CD1c-positive myeloid dendritic cell (primary cell): ENCODE measurements around the gene OTUD5.

ENCODE experiments used
- DNase-seq: peaks from one replicate; pipeline ENCODE4 v3.0.0-alpha.2; 2016; ENCODE audit errors: extremely low spot score

OTUD5 gene

DNA sequence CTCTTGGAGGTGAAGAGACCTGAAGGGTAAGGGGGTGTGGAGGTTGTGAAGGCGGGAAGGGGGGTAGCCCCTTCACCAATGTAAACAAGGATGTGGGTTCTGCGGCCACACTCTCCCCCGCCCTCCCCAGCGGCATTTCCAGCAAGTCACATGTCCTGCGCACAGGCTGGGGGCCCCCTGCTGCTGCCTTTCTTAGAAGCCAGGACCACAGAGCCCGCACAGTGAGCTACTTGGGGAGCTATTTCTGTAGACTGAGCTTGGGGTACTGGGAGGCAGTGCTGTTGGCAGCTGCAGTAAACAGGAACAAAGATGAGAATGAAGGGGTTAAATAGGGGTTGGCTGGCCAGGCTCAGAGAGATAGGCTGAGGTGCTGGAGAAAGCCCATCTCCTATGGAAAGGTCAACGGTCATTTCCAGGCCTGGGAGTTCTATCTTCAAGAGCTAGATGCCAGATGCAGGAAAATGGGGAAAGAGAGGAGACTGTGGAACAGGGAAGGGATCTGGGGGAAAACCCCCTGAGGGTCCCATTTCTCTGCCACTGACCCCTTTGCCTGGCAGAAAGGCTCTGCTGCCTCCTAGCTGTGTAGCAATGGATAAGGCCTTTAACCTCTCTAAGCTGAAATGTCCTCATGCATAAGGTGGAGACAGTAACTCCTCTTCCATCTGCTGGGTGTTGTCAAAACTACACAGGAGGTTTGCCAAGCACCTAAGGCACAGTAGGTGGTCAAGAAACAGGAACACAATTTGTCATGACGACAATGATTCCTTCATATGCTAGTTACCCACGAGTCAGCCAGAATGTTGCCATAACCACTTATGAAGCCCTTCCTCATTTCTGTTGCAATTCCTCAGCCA lies 20.1 kb downstream of the OTUD5 start:
- DNase-seq, result peak; percentile 80

- no peak for DNase-seq
These were observed 20.9 kb downstream of the OTUD5 start for GRCh38 chrX:48936429-48937053.

DNA sequence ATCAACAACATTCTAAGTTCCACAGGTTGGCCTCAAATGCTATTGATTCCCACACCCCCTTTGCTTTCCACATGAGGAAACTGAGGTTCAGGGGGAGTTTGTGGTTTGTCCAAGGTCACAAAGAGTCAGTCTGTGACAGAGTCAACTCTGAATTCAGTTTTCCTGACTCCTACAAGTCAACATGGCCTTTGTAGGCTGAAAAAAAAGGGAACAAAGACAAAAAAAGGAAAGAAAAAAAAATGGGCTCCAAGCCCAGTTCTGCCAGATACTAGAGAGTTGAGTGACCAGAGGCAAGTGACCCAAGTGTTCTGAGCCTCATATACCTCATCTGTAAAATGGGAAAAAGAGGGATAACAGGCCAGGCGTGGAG lies 22.1 kb downstream of the OTUD5 start:
- peak; percentile 44 for DNase-seq

DNA sequence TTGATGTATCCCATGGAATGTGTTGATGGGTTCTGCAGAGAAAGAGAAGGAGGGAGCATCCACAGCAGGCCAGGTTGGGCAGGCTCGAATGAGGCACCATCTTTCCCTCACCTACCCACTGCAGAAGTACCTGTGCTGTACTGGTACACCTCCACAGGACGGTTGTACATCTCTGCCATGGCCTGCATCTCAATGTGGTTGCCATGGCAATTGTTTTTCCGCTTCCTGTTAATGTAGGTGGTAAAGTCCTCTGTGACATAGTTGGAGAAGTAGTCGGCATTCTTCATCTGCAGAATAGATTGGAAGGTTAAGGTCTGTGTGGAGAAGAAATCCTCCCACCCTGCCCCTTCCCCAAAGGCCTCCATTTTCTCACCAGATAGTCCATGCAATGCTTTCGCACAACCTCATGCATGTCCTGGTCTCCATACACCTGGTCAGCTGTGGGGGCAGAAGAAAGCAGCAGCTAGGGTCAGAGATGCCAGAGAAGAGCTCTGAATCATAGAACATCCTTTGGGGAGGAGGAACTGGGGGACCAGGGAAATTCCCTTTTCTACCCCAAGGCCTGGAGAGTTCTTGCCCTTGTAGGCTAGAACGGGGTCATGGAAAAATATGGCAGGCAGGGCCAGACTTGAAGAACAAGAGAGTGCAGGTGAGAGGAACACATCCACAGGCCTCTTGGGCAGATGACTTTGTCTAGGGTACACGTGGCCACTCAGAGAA lies 22.7 kb downstream of the OTUD5 start:
- DNase-seq, result peak; percentile 28

- no peak for DNase-seq
These were observed 23.6 kb downstream of the OTUD5 start for GRCh38 chrX:48933757-48934156.

- no peak for DNase-seq
These were observed 29.5 kb downstream of the OTUD5 start for GRCh38 chrX:48927736-48928382.

GRCh38 chrX:48927123-48927522 lies 30.3 kb downstream of the OTUD5 start:
- DNase-seq, result no peak

GRCh38 chrX:48924270-48924669 lies 33.1 kb downstream of the OTUD5 start:
- DNase-seq, result no peak

DNA sequence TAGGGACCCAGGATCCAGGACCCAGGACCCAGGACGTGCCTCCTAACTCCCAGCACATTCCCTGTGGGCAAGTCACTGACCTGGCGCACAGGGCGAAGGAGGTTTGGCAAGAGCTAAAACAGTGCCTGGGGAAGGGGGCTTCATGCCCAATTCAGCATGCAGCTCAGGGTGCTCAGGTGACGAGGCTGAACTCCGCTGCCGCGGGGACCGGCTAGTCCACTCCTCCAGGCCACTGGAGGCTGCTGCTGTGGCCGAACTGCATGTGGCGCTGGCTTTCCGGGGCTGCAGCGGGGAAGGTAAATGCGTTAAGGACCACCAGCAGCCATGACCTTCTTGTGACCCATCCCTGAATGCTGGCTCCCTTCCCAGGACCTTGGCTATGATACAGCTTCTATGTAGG lies 33.6 kb downstream of the OTUD5 start:
- DNase-seq, result no peak

DNA sequence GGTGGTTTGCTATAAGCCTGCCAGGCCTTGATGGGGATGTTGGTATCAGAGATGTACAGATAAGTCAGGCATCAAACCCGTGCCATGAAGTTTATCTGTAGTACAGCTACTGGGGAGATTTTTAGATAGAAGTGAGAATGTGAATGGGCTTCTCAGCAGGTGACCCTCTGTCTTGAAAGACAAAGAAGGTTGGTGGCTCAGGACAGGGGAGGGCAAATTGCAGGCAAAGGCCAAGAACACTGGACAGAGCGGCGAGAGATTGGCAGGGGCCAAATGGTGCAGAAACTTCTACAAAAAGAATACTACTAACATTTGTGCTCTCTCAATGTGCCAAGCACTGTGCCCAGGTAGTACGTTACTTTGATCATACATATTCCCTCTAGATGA lies 36.7 kb downstream of the OTUD5 start:
- no peak for DNase-seq

DNA sequence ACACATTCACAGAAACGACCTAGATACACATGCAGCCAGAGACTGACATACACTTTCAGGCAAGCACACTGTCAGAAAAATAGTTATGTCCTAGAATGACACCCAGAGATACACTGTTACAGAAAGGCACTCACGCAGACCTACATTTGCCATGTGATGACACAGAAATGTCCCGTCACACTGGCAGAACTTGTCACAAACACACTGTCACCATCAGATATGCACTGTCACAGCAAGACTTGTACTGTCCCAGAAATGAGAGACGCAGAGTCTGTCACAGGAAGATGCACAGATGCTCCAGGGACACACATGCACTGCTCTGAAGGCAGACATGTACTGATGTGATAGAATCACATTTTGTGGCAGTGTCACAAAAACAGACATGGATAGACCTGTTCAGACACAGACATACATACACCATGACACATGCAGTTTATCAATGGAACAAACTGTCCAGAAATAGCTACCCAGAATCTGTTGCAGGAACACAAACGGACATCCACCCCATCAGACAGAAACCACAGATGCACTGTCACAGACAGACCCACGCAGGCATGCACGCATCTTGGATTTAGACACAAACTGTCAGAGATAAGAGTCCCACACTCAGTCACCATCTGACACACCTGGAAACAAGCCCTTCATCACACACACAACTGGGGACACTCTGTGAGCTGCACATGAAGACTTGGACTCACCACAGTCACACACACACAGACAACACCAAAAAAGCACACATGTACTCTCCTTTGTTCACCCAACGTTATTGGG lies 37.3 kb downstream of the OTUD5 start:
- DNase-seq, result no peak

- no peak for DNase-seq
These were observed 38.0 kb downstream of the OTUD5 start for GRCh38 chrX:48919360-48919841.

DNA sequence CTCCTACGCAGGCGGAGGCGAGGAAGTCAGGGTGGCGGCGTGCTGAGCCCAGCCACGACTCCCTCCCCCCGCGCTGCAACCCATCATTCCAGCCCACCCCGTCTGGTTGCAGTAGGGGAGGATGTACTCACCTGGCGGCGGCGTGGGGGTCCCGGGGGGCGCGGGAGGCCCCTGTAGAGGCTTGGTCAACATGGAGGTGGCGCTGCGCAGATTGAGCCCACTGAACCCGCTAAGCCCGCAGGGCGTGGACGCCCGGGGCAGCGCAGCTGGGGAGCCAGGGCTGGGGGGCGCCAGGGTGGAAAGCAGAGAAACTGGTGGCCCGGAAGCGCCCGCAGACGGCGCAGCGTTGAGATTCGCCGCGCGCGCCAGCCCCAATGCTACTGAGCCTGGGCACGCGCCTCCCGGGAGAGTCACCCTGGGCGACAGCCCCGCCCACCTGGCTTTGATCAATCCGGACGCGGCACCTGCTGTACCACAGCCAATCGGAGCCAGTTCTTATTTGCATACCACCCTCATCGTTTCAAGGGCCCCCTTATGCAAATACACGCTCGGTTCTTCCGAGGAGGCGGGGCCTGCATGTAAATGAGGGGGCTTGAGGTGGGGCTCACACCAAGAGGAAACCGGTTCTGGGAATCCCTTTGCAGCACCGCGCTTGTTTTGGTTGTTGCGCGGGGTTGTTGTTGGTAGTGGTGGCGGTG lies 38.6 kb downstream of the OTUD5 start, which contains the start of gene PIM2:
Gene PIM2, minus strand, starts transcription at position 382 of the 698 bp plus-strand sequence. Its CDS starts 190 bp downstream, at position 192.
- DNase-seq, result peak; percentile 93

DNA sequence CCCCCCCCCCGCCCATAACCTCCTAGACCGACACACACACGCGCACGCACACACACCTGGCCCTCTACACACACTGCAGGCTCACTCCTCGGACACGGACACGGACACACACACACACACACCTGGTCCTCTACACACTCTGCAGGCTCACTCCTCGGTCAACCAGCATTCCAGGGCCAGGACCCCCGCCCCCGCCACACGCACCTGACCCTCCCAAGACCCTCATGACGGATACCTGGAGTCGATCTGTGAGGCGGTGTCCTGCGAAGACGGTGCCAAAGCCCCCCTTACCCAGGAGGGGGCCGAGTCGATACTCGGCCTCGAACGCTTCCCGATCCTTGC lies 39.1 kb downstream of the OTUD5 start:
- DNase-seq, result no peak

- peak; percentile 94 for DNase-seq
These were observed 40.0 kb downstream of the OTUD5 start for GRCh38 chrX:48917139-48918001.

DNA sequence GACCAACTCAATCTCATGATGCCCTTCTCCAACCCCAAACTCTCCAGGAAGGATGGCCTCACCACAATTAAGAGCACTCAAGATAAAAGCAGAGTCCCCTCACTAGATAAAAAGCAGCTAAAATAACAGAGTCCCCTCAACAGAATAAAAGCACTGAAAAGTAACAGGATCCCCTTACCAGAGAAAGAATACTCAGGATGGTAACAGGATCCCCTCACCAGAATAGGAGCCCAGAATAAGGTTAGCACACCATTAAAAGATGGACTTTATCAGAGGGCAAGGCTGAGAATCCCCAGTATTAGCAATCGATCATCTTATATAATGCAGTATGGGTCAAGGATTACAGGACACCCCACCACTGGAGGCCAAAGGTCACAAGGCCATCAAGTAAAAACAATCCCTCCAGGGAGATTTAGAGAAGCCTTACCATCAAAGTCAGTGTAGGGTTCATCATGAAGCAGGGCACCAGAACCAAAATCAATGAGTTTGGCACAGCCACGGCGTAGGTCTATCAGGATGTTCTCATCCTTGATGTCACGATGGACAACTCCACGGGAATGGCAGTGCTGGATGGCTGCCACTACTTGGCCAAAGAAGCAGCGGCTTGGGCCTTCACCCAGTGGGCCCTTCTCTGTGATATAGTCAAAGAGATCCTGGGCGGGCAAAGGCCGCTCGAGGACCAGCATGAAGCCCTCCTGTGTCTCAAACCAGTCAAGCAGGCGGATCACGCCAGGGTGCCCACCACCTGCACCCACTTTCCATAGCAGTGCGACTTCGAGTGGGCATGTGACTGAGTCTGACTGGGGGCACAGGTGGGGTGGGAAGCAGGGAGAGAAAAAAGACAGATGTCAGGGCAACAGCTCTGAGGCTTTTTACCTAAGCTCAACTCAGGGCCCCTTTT lies 42.6 kb downstream of the OTUD5 start:
- DNase-seq, result no peak

DNA sequence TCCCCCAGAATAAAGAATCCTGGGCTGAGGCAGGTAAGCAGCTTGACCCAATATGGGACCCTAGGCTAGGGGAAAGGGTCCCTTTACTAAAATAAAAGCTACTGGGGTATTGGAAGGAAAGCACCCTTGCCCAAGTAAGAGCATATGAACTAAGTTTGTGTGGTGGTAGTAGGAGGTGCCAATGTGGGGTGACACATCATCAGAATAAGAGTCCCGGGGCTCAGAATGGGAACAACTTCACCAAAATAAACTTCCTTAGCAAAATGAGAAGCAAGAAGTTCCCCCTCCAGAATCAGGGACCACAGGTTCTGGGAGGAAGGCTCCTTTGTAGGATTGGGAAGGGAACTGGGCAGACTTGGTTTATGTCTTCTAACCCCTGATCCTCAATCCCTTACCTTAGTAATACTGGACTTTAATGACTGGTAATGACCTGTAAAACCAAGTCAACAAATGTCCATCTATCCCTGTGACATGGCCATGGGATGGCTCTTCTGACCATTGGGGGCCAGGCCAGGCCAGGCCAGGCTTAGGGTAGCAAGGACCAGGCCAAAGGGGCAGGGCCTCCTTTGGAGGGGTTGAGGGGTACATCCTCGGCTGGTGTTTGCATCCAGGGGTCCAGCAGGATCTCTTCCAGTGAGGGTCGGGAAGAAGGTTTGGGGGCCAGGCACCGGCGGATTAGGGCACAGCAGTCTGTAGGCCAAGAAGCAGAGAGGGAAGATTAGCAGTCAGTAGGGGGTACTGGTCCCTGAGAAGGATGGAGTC lies 43.6 kb downstream of the OTUD5 start:
- peak; percentile 51 for DNase-seq
